ENCODE measurements around the gene MTO1. TPM values are rescaled to one million over a fixed set of nuclear protein-coding genes. Genes with fewer than 3 reads are reported as not detected.
"Not testable (repeated sequence)": the region's sequence is repeated elsewhere in the genome, so short reads cannot be mapped to it uniquely, and the experiment has no call there.

MTO1 gene
- total RNA-seq, 1 experiment from 2014 or later, result 32.4 TPM

GRCh38 chr6:73537677-73538076, 76.1 kb downstream of the MTO1 start (continued):
- TF ChIP-seq, protein P1, sequence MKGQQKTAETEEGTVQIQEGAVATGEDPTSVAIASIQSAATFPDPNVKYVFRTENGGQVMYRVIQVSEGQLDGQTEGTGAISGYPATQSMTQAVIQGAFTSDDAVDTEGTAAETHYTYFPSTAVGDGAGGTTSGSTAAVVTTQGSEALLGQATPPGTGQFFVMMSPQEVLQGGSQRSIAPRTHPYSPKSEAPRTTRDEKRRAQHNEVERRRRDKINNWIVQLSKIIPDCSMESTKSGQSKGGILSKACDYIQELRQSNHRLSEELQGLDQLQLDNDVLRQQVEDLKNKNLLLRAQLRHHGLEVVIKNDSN (CRISPR knock-in tag; IDR thresholded peaks at IDR 0.05), result no peak
- TF ChIP-seq SOX15 (CRISPR knock-in tag; IDR thresholded peaks at IDR 0.05) (no peak), NR1H2 (CRISPR knock-in tag; IDR thresholded peaks at IDR 0.05) (no peak), ZNF423 (CRISPR knock-in tag; IDR thresholded peaks at IDR 0.05) (no peak), ZNF416 (CRISPR knock-in tag; IDR thresholded peaks at IDR 0.05) (no peak), ZNF512 (CRISPR knock-in tag; IDR thresholded peaks at IDR 0.05; ENCODE audit: borderline replicate concordance) (no peak), GABPB1 (CRISPR knock-in tag; IDR thresholded peaks at IDR 0.05) (no peak), NR2C2 (CRISPR knock-in tag; IDR thresholded peaks at IDR 0.05) (no peak), CBFB (CRISPR knock-in tag; IDR thresholded peaks at IDR 0.05; ENCODE audit: low read depth) (no peak), IRF2 (CRISPR knock-in tag; IDR thresholded peaks at IDR 0.05; ENCODE audit: borderline replicate concordance, low read depth) (no peak)
- TF ChIP-seq, protein P2, sequence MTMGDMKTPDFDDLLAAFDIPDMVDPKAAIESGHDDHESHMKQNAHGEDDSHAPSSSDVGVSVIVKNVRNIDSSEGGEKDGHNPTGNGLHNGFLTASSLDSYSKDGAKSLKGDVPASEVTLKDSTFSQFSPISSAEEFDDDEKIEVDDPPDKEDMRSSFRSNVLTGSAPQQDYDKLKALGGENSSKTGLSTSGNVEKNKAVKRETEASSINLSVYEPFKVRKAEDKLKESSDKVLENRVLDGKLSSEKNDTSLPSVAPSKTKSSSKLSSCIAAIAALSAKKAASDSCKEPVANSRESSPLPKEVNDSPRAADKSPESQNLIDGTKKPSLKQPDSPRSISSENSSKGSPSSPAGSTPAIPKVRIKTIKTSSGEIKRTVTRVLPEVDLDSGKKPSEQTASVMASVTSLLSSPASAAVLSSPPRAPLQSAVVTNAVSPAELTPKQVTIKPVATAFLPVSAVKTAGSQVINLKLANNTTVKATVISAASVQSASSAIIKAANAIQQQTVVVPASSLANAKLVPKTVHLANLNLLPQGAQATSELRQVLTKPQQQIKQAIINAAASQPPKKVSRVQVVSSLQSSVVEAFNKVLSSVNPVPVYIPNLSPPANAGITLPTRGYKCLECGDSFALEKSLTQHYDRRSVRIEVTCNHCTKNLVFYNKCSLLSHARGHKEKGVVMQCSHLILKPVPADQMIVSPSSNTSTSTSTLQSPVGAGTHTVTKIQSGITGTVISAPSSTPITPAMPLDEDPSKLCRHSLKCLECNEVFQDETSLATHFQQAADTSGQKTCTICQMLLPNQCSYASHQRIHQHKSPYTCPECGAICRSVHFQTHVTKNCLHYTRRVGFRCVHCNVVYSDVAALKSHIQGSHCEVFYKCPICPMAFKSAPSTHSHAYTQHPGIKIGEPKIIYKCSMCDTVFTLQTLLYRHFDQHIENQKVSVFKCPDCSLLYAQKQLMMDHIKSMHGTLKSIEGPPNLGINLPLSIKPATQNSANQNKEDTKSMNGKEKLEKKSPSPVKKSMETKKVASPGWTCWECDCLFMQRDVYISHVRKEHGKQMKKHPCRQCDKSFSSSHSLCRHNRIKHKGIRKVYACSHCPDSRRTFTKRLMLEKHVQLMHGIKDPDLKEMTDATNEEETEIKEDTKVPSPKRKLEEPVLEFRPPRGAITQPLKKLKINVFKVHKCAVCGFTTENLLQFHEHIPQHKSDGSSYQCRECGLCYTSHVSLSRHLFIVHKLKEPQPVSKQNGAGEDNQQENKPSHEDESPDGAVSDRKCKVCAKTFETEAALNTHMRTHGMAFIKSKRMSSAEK (CRISPR knock-in tag; IDR thresholded peaks at IDR 0.05; ENCODE audit: borderline replicate concordance), result no peak

DNA sequence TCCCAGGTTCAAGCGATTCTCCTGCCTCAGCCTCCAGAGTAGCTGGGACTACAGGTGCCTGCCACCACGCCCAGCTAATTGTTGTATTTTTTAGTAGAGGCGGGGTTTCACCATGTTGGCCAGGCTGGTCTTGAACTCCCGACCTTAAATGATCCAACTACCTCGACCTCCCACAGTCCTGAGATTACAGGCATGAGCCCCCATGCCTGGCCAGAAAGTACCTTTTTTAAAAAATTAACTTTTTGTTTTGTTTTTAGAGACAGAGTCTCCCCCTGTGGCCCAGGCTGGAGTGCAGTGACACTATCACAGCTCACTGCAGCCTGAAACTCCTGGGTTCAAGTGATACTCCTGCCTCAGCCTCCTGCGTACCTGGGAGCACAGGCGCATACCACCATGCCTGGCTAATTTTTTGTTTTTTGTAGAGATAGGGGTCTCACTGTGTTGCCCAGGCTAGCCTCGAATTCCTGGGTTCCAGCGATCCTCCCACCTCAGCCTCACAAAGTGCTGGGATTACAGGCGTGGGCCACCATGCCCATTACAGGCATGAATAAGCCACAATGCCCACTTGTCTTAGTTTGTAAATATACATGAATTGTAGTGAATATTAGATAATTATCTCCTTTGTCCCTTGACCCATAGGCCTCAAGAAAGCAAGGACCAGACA, 76.7 kb downstream of the MTO1 start:
- Mint-ChIP-seq H3K36me3 (no peaks in the 10 kb centered on the region), H3K4me1 (no peaks in the 10 kb centered on the region), H3K9me3 (no peaks in the 10 kb centered on the region), H3K27me3 (ENCODE audit: low read depth) (no peaks in the 10 kb centered on the region), H3K27ac (no peak overlapping the region), H3K4me3 (no peak overlapping the region)
- TF ChIP-seq ZNF121 (CRISPR knock-in tag; IDR thresholded peaks at IDR 0.05) (peak; percentile 83; the same call in 1 of the 2 replicates), ATF3 (CRISPR knock-in tag; conservative IDR thresholded peaks at IDR 0.05) (no peak)
- POLR2A ChIA-PET, result no interaction called here
- CTCF ChIA-PET, result interaction anchor here (1.8 kb wide), 1 partner anchor 10 kb away, joined by 5 read pairs; no protein-coding TSS in a partner anchor
- no peak for DNase-seq (ENCODE audit: low spot score)
- ATAC-seq, result no peak

DNA sequence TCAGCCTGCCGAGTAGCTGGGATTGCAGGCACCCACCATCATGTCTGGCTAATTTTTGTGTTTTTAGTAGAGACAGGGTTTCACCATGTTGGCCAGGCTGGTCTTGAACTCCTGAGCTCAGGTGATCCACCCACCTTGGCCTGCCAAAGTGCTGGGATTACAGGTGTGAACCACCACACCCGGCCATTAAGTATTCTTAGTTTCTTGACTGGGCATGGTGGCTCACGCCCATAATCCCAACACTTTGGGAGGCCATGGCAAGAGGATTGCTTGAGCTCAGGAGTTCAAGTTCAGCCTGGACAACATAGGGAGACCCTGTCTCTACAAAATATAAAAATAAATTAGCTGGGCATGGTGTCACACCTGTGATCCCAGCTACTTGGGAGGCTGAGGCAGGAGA, 80.9 kb downstream of the MTO1 start:
- POLR2A ChIA-PET; CTCF ChIA-PET; H3K4me3 Mint-ChIP-seq; H3K27ac Mint-ChIP-seq; H3K9me3 Mint-ChIP-seq; H3K4me1 Mint-ChIP-seq; H3K36me3 Mint-ChIP-seq; DNase-seq (ENCODE audit: low spot score); ATAC-seq; H3K27me3 Mint-ChIP-seq (ENCODE audit: low read depth): not testable (repeated sequence)

DNA sequence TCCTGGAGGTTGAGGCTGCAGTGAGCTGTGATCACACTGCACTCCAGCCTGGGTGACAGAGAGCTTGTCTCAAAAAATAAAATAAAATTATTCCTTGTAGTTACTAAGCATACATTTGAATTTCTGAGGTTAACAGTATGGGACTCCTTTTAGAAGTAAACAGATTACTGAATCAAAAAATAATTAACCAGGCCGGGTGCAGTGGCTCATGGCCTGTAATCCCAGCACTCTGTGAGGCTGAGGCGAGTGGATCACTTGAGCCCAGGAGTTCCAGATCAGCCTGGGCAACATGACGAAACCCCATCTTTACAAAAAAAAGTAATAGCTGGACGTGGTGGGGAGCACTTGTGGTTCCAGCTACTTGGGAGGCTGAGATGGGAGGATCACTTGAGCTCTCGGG, 81.4 kb downstream of the MTO1 start:
- H3K4me1 Mint-ChIP-seq, result no peaks in the 10 kb centered on the region
- H3K36me3 Mint-ChIP-seq, result no peaks in the 10 kb centered on the region
- H3K9me3 Mint-ChIP-seq, result no peaks in the 10 kb centered on the region
- TF ChIP-seq ZNF317 (CRISPR knock-in tag; IDR thresholded peaks at IDR 0.05; ENCODE audit: borderline replicate concordance, low read depth) (no peak), RORB (CRISPR knock-in tag; IDR thresholded peaks at IDR 0.05) (no peak), MLX (CRISPR knock-in tag; IDR thresholded peaks at IDR 0.05) (no peak)
- POLR2A ChIA-PET, result no interaction called here
- DNase-seq (ENCODE audit: low spot score) (no peak), ATAC-seq (no peak)
- H3K27me3 Mint-ChIP-seq (ENCODE audit: low read depth), result no peaks in the 10 kb centered on the region
- H3K27ac Mint-ChIP-seq, result no peak overlapping the region
- H3K4me3 Mint-ChIP-seq, result no peak overlapping the region
- CTCF ChIA-PET, result no interaction called here

Data from WTC11 (cell line).